Stimulated activated CD8-positive, alpha-beta memory T cell treated with anti-CD3 and anti-CD28 coated beads, Interleukin-12 subunit alpha, Interleukin-12 subunit beta, amount 100 ng/mL, for 24 hours (primary cell): ENCODE results near the gene TRABD2B.

ENCODE experiments used
- DNase-seq: peaks from one replicate; pipeline ENCODE4 v3.0.0-alpha.2; 2020; ENCODE audit errors: extremely low read depth

The TRABD2B gene

GRCh38 chr1:47778280-47778679, 218.9 kb downstream of the TRABD2B start:
- no peak for DNase-seq

GRCh38 chr1:47777322-47777721, 219.9 kb downstream of the TRABD2B start:
- DNase-seq = no peak

- no peak for DNase-seq
Observed at GRCh38 chr1:47776667-47777131, 220.5 kb downstream of the TRABD2B start.

- no peak for DNase-seq
Observed at GRCh38 chr1:47774986-47775834, 222.0 kb downstream of the TRABD2B start.

- DNase-seq = no peak
Observed at GRCh38 chr1:47772960-47773682, 224.1 kb downstream of the TRABD2B start.

GRCh38 chr1:47772281-47772680, 224.9 kb downstream of the TRABD2B start:
- no peak for DNase-seq

GRCh38 chr1:47771751-47772150, 225.4 kb downstream of the TRABD2B start:
- DNase-seq = no peak

- DNase-seq = no peak
Observed at GRCh38 chr1:47769983-47770382, 227.2 kb downstream of the TRABD2B start.

GRCh38 chr1:47769295-47769694, 227.9 kb downstream of the TRABD2B start:
- DNase-seq = no peak

- no peak for DNase-seq
Observed at GRCh38 chr1:47767741-47768100, 229.5 kb downstream of the TRABD2B start.

- no peak for DNase-seq
Observed at GRCh38 chr1:47766832-47767740, 230.1 kb downstream of the TRABD2B start.

GRCh38 chr1:47765742-47766485, 231.3 kb downstream of the TRABD2B start:
- no peak for DNase-seq

- no peak for DNase-seq
Observed at GRCh38 chr1:47765236-47765635, 231.9 kb downstream of the TRABD2B start.

- no peak for DNase-seq
Observed at GRCh38 chr1:47764461-47765046, 232.6 kb downstream of the TRABD2B start.

- no peak for DNase-seq
Observed at GRCh38 chr1:47763591-47764171, 233.5 kb downstream of the TRABD2B start.

GRCh38 chr1:47761974-47762373, 235.2 kb downstream of the TRABD2B start:
- no peak for DNase-seq

GRCh38 chr1:47761201-47761930, 235.8 kb downstream of the TRABD2B start:
- DNase-seq = no peak

- no peak for DNase-seq
Observed at GRCh38 chr1:47759936-47760629, 237.1 kb downstream of the TRABD2B start.

GRCh38 chr1:47759251-47759935, 237.8 kb downstream of the TRABD2B start:
- no peak for DNase-seq
